ENCODE measurements around the gene CAMTA1. TPM values are rescaled to one million over a fixed set of nuclear protein-coding genes. Genes with fewer than 3 reads are reported as not detected.
A peak's percentile ranks its signal among the peaks of the same experiment; 100 is the strongest.

CAMTA1 gene
- total RNA-seq, 3 donors from 2014 or later: 73.4 to 114 (median 82.6) TPM

DNA sequence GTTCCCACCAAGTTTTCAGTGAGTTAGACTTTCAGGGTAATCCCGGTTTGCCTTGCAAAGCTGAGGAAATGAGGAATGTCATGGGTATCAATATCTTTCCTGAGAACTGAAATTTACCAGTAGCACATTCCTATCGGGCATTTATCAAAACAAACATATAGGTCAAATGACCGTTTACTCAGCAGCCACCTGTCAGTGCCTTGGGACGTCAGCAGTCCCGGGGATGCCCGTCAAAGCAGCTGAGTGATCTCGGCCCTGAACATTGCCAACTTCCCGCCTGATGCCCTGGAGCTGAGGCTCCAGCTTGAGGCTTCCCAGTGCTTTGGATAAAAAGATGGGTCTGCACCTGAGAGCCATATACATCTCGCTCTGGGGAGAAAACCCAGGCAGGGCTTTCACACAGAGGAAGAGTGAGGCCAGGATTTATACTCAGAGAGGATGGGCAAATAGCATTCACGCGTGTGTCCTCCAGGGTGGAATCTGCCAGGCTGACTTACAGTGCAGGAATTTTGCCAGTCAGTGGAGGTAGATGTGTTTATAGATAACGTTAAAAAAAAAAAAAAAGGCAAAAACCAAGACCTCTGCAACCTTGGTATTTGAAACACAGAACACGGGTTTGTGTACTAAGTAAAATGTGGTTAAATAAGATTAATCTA, 550.1 kb downstream of the CAMTA1 start:
- Histone ChIP-seq H3K4me1 (ENCODE audit: low read depth) (peaks cover 6% of the 10 kb centered on the region), H3K4me3 (no peak overlapping the region), H3K9me3 (no peaks in the 10 kb centered on the region), H3K36me3 (ENCODE audit: low read depth) (no peaks in the 10 kb centered on the region)
- no peak for DNase-seq
- intact Hi-C loops (cut with DNase I, micrococcal nuclease): no loop called here
- TF ChIP-seq, protein P1, sequence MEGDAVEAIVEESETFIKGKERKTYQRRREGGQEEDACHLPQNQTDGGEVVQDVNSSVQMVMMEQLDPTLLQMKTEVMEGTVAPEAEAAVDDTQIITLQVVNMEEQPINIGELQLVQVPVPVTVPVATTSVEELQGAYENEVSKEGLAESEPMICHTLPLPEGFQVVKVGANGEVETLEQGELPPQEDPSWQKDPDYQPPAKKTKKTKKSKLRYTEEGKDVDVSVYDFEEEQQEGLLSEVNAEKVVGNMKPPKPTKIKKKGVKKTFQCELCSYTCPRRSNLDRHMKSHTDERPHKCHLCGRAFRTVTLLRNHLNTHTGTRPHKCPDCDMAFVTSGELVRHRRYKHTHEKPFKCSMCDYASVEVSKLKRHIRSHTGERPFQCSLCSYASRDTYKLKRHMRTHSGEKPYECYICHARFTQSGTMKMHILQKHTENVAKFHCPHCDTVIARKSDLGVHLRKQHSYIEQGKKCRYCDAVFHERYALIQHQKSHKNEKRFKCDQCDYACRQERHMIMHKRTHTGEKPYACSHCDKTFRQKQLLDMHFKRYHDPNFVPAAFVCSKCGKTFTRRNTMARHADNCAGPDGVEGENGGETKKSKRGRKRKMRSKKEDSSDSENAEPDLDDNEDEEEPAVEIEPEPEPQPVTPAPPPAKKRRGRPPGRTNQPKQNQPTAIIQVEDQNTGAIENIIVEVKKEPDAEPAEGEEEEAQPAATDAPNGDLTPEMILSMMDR (IDR thresholded peaks at IDR 0.05): no peak
- peak; percentile 16 for ATAC-seq

DNA sequence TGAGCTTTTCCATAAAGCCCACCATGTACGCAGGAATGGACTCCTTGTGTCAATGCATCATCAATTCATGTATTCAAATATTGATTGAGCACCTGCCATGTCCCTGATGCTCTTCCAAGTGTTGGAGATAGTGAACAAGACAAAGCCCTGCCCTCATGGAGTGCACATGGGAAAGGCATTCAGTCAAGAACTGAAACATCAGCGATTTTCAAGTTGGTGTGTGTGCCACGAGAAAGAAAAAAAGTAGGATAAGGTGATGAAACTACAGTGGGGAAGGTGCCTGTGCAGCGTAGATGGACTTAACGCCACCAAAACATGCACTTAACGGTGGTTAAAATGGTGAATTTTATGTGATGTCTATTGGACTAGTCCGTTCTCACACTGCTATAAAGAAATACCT, 553.2 kb downstream of the CAMTA1 start:
- no peak for ATAC-seq
- Histone ChIP-seq H3K36me3 (ENCODE audit: low read depth) (no peaks in the 10 kb centered on the region), H3K4me3 (no peak overlapping the region), H3K4me1 (ENCODE audit: low read depth) (peaks cover 6% of the 10 kb centered on the region), H3K9me3 (no peaks in the 10 kb centered on the region)
- DNase-seq: no peak
- TF ChIP-seq, protein P1 (IDR thresholded peaks at IDR 0.05): no peak
- intact Hi-C loops (cut with DNase I, micrococcal nuclease): no loop called here

DNA sequence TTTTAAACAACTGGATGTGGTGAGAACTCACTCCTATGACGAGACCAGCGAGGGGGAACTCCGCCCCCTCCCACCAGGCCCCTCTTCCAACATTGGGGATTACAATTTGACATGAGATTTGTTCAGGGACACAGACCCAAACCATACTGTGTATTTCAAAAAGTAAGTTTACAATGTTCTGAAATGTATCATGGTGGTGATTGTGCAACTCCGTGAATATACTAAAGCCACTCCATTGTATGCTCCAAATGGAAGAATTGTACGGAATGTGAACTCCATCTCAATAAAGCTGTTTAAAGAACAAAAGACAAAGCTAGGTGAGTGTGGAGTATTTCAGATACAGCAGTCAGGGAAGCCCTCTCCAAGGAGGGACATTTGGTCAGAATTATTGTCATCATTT, 553.8 kb downstream of the CAMTA1 start:
- no peak for ATAC-seq
- Histone ChIP-seq H3K4me1 (ENCODE audit: low read depth) (peaks cover 4% of the 10 kb centered on the region), H3K9me3 (no peaks in the 10 kb centered on the region), H3K4me3 (no peak overlapping the region), H3K36me3 (ENCODE audit: low read depth) (no peaks in the 10 kb centered on the region)
- intact Hi-C loops (cut with DNase I, micrococcal nuclease): no loop called here
- TF ChIP-seq, protein P1 (IDR thresholded peaks at IDR 0.05): no peak
- DNase-seq: no peak

DNA sequence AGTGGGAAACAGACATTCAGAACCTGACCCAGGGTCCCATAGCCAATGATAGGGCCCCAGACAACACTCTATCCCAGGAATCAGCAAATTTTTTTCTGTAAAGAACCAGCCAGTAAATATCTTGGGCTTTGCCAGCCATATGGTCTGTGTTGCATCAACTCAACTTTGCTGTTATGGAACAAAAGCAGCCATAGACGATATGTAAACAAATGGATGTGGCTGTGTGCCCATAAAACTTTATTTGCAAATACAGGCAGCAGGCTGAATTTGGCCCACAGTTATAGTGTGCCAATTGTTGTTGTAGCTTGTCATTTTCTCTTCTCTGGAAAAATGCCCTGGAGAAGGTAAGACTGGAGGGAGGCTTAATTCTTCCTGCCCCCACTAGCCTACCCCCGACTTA, 554.7 kb downstream of the CAMTA1 start:
- peak; percentile 68 for ATAC-seq
- no peaks in the 10 kb centered on the region for H3K4me1 ChIP-seq (ENCODE audit: low read depth)
- H3K9me3 ChIP-seq: no peaks in the 10 kb centered on the region
- TF ChIP-seq, protein P1 (IDR thresholded peaks at IDR 0.05): no peak
- DNase-seq: peak in 1 of 3 donors; percentile 40
- H3K36me3 ChIP-seq (ENCODE audit: low read depth): no peaks in the 10 kb centered on the region
- intact Hi-C loops (cut with DNase I, micrococcal nuclease): no loop called here
- H3K4me3 ChIP-seq: no peak overlapping the region

DNA sequence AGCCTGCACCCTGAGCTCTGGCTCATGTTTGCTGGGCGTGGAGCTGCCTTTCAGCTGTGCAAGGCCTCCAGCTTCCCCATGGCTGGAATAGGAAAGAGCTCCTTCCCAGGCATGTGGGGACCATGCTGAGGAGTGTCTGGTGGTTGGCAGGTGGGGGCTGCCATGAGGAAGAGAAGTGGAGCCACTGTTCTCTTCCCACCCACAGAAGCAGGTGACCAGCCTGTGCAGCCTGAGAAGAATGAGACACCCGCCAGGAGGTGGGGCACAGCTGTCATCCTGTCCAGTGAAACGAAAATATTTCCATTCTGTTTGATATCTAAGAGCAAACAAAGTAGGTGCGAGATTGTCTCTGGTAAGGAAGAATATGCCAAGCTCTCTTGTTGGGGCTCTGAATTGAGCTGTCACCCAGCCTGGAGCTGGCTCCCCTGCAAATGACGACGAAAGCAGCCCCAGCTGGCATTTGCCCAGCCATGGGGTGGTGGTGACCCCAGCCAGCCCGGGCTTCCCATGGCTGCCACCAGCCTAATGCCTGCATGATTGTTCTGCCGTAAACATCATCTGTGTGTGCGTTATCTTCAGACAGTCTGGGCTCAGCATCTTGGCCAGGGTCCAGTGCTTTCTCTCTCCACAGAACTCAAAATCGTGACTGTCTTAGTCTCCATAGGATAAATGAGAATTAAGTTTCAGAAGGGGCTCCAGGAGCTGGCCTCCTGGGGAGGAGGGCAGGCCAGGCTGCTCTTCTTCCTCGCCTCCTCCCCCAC, 556.1 kb downstream of the CAMTA1 start:
- intact Hi-C loops (cut with DNase I, micrococcal nuclease): no loop called here
- no peak overlapping the region for H3K4me3 ChIP-seq
- DNase-seq (peak in 2 of 3 donors; percentile 45 to 54), ATAC-seq (peak; percentile 79)
- no peaks in the 10 kb centered on the region for H3K4me1 ChIP-seq (ENCODE audit: low read depth)
- no peaks in the 10 kb centered on the region for H3K36me3 ChIP-seq (ENCODE audit: low read depth)
- TF ChIP-seq, protein P1 (IDR thresholded peaks at IDR 0.05): no peak
- H3K9me3 ChIP-seq: no peaks in the 10 kb centered on the region

All from mucosa of descending colon (tissue), 3 donors.